Transverse colon (tissue), 3 donors: Measurements from ENCODE around the gene RBM41.

Experiments
- EP300 ChIP-seq: sonication (generic); formaldehyde crosslinking; IDR thresholded peaks from one replicate; pipeline ENCODE4 v1.6.1; 2017; ENCODE audit warnings: antibody characterized with exemption, low read depth
- POLR2A ChIP-seq: fragments of 450-650 bp; IDR thresholded peaks from one replicate; pipeline ENCODE4 v1.6.1; 2016; ENCODE audit warnings: antibody characterized with exemption, mild to moderate bottlenecking, moderate library complexity
- TF ChIP-seq, protein P1 (sequence below), 5 experiments: fragments of 200-600 bp in 3 of 5; fragments of 450-650 bp in 2 of 5; sonication (generic) in 3 of 5; IDR thresholded peaks; 1 replicate in 2 of 5; 2 replicates in 3 of 5; pipeline ENCODE4 v1.5.1; 2016 to 2017; ENCODE audit warnings: antibody characterized with exemption in 5 of 5, inconsistent platforms in 3 of 5, mild to moderate bottlenecking in 2 of 5, moderate library complexity in 1 of 5

DNA sequence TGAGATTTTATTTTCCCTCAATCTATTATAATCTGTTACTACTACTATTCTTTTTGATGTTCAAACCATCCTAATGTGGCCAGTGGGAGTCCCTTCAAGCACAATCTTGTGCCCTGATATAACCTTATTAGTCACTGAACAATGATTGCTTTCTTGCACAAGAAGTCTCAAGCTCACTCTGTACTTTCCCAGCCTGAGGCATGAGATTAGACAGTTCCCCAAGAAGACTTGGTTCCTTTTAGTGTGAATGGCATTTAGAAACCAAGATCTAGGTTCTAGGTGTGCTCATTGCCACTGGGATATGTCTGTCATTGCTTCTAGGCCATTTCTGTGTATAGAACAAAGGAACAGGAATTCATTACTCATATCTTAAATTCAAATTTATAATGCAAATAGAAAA is 28.0 kb upstream of the RBM41 start:
- TF ChIP-seq, protein P1, sequence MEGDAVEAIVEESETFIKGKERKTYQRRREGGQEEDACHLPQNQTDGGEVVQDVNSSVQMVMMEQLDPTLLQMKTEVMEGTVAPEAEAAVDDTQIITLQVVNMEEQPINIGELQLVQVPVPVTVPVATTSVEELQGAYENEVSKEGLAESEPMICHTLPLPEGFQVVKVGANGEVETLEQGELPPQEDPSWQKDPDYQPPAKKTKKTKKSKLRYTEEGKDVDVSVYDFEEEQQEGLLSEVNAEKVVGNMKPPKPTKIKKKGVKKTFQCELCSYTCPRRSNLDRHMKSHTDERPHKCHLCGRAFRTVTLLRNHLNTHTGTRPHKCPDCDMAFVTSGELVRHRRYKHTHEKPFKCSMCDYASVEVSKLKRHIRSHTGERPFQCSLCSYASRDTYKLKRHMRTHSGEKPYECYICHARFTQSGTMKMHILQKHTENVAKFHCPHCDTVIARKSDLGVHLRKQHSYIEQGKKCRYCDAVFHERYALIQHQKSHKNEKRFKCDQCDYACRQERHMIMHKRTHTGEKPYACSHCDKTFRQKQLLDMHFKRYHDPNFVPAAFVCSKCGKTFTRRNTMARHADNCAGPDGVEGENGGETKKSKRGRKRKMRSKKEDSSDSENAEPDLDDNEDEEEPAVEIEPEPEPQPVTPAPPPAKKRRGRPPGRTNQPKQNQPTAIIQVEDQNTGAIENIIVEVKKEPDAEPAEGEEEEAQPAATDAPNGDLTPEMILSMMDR (IDR thresholded peaks at IDR 0.05), result no peak
- TF ChIP-seq POLR2A (no peak), EP300 (no peak)
